Mesendoderm (in vitro differentiated cells): ENCODE measurements around the gene SASH1.

ENCODE experiments used
- DNase-seq: peaks from one replicate; pipeline ENCODE4 v3.0.0; 2013
- H2AK5ac ChIP-seq: 2 replicates; pipeline ENCODE4 v1.6.1; 2013; ENCODE audit warnings: low read length, inconsistent platforms
- H2BK120ac ChIP-seq: 2 replicates; pipeline ENCODE4 v1.6.1; 2013; ENCODE audit warnings: low read depth, mild to moderate bottlenecking, low read length, moderate library complexity, mixed read lengths
- H2BK15ac ChIP-seq: replicated peaks from 2 replicates; pipeline ENCODE4 v1.6.1; 2013; ENCODE audit warnings: low read depth, mild to moderate bottlenecking, moderate library complexity
- H2BK5ac ChIP-seq: 2 replicates; pipeline ENCODE4 v1.6.1; 2013; ENCODE audit warnings: low read length, inconsistent platforms
- H3K18ac ChIP-seq: 2 replicates; pipeline ENCODE4 v1.6.1; 2013; ENCODE audit warnings: mild to moderate bottlenecking, low read length, mixed read lengths
- H3K23ac ChIP-seq: one replicate; pipeline ENCODE4 v1.6.1; 2013; ENCODE audit warnings: low read length
- H3K27ac ChIP-seq: 2 replicates; pipeline ENCODE4 v1.5.1; 2013; ENCODE audit warnings: low read depth, mild to moderate bottlenecking, inconsistent platforms, low read length, moderate library complexity
- H3K27me3 ChIP-seq: 2 replicates; pipeline ENCODE4 v1.6.1; 2013; ENCODE audit warnings: low read length, control low read depth, mild to moderate bottlenecking, inconsistent platforms; ENCODE audit not compliant: insufficient read depth, poor library complexity
- H3K36me3 ChIP-seq: 2 replicates; pipeline ENCODE4 v1.6.1; 2013; ENCODE audit warnings: low read length, inconsistent platforms; ENCODE audit not compliant: control insufficient read depth, insufficient read depth
- H3K4ac ChIP-seq: one replicate; pipeline ENCODE4 v1.6.1; 2013; ENCODE audit warnings: low read depth, mild to moderate bottlenecking, low read length, moderate library complexity
- H3K4me1 ChIP-seq: 2 replicates; pipeline ENCODE4 v1.6.1; 2013; ENCODE audit warnings: low read depth, low read length, inconsistent platforms; ENCODE audit not compliant: control insufficient read depth
- H3K4me2 ChIP-seq: 2 replicates; pipeline ENCODE4 v1.6.1; 2013; ENCODE audit warnings: low read length
- H3K4me3 ChIP-seq: 2 replicates; pipeline ENCODE4 v1.5.1; 2013; ENCODE audit warnings: mild to moderate bottlenecking, low read length
- H3K56ac ChIP-seq: one replicate; pipeline ENCODE4 v1.6.1; 2013; ENCODE audit warnings: low read length
- H3K79me1 ChIP-seq: 2 replicates; pipeline ENCODE4 v1.6.1; 2013; ENCODE audit warnings: low read length, inconsistent platforms
- H3K79me2 ChIP-seq: 2 replicates; pipeline ENCODE4 v1.6.1; 2013; ENCODE audit warnings: mild to moderate bottlenecking, low read length; ENCODE audit not compliant: control insufficient read depth, insufficient read depth
- H3K9ac ChIP-seq: 2 replicates; pipeline ENCODE4 v1.6.1; 2013; ENCODE audit warnings: low read length, inconsistent platforms
- H4K5ac ChIP-seq: one replicate; pipeline ENCODE4 v1.6.1; 2013; ENCODE audit warnings: low read length
- H4K8ac ChIP-seq: one replicate; pipeline ENCODE4 v1.6.1; 2013; ENCODE audit warnings: low read depth, mild to moderate bottlenecking, control low read depth, low read length, moderate library complexity
- WGBS: extraction: QIAGEN DNeasy Blood & Tissue Kit; methylation state at CpG from one replicate; pipeline ENCODE4 v1.1.7; 2013; ENCODE audit warnings: low lambda C conversion rate, missing lambda C conversion rate; ENCODE audit not compliant: insufficient coverage; ENCODE audit errors: extremely low coverage; 5-methylcytosine and 5-hydroxymethylcytosine counted together

The SASH1 gene

GRCh38 chr6:148398678-148399077, 56.0 kb downstream of the SASH1 start:
- Histone ChIP-seq H3K79me1 (peaks cover 3% of the 10 kb centered on the region), H3K36me3 (no peaks in the 10 kb centered on the region), H3K27me3 (no peaks in the 10 kb centered on the region), H2BK120ac (no peak overlapping the region), H3K4me3 (no peak overlapping the region), H2AK5ac (no peak overlapping the region), H3K27ac (no peak overlapping the region), H3K23ac (no peak overlapping the region), H3K4me2 (no peak overlapping the region), H4K8ac (no peak overlapping the region), H3K79me2 (no peaks in the 10 kb centered on the region), H4K5ac (no peak overlapping the region), H2BK5ac (no peak overlapping the region), H2BK15ac (no peak overlapping the region), H3K18ac (no peak overlapping the region), H3K9ac (no peak overlapping the region), H3K56ac (no peak overlapping the region), H3K4me1 (no peaks in the 10 kb centered on the region), H3K4ac (no peak overlapping the region)
- WGBS, result no CpG with 5 or more reads among the region's 1 CpG
- no peak for DNase-seq

DNA sequence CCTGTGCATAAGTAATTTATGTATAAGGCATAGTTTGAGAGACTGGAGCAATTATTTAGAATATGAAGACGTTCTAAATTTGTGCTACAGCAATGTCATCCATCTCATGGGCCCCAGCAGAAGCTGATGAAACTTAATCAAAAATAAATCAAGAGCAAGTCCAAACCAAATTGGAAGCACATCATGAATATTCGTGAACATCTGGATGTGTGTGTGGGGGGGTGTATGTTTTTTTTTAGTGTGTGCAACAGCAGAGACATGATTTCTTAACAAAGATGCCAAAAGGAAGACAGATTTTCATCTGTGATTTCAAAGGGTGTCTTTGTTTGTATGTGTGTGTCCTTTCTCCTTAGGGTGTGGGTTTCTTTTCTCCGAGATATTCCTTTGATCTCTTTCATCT, 58.9 kb downstream of the SASH1 start:
- Histone ChIP-seq H3K79me2 (no peaks in the 10 kb centered on the region), H3K79me1 (peaks cover 3% of the 10 kb centered on the region)
- WGBS, result no CpG with 5 or more reads among the region's 3 CpGs

DNA sequence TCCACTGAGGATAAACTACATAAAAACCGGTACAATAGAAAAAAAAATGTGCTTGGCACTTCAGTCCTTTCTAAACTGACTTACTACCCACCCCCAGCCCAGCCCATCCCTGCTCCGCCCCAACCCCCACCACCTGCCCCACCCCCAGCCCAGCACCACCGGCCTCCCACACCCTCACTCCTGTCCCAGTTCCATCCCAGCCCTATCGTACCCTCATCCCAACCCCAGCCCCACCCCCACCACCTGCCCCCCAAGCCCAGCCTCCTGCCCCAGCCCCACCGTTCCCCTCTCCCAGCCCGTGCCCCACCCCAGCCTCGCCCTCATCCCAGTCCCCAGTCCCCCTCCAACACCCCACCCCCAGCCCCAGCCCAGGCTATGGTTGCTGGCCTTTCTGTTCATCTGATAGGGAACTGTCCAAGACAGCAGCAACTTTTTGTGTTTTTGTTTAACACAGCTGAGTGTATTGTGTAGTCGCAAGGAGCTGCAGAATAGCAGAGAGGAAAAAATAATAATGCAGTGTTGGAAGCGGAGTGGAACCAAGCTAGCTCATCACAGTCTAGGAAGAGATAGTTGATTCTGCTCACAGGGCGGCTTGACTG, 61.9 kb downstream of the SASH1 start:
- Histone ChIP-seq H3K56ac (peak overlapping the region; percentile 1), H3K27me3 (no peaks in the 10 kb centered on the region), H3K4ac (no peak overlapping the region), H3K4me3 (no peak overlapping the region), H3K36me3 (no peaks in the 10 kb centered on the region), H3K23ac (no peak overlapping the region), H3K79me2 (no peaks in the 10 kb centered on the region), H3K27ac (no peak overlapping the region), H3K9ac (no peak overlapping the region), H4K8ac (no peak overlapping the region), H3K4me2 (no peak overlapping the region), H2BK120ac (no peak overlapping the region), H3K4me1 (peaks cover 3% of the 10 kb centered on the region), H4K5ac (no peak overlapping the region), H3K79me1 (peaks cover 3% of the 10 kb centered on the region), H3K18ac (no peak overlapping the region), H2BK5ac (no peak overlapping the region), H2AK5ac (no peak overlapping the region), H2BK15ac (no peak overlapping the region)
- no CpG with 5 or more reads among the region's 10 CpGs for WGBS
- DNase-seq, result no peak

More for the DNA sequence above, 58.9 kb downstream of the SASH1 start:
- Histone ChIP-seq H4K5ac (no peak overlapping the region), H4K8ac (no peak overlapping the region), H3K27me3 (no peaks in the 10 kb centered on the region), H3K56ac (no peak overlapping the region), H2AK5ac (no peak overlapping the region), H3K4ac (no peak overlapping the region), H3K4me2 (no peak overlapping the region), H2BK15ac (no peak overlapping the region), H3K9ac (no peak overlapping the region), H2BK5ac (no peak overlapping the region), H3K36me3 (no peaks in the 10 kb centered on the region), H3K4me1 (peaks cover 3% of the 10 kb centered on the region), H3K18ac (no peak overlapping the region), H3K4me3 (no peak overlapping the region), H3K27ac (no peak overlapping the region), H3K23ac (no peak overlapping the region), H2BK120ac (no peak overlapping the region)
- DNase-seq, result no peak

- H3K9ac ChIP-seq, result no peak overlapping the region
- no peaks in the 10 kb centered on the region for H3K79me1 ChIP-seq
- H3K79me2 ChIP-seq, result no peaks in the 10 kb centered on the region
- H3K27me3 ChIP-seq, result no peaks in the 10 kb centered on the region
- no peak overlapping the region for H3K4me2 ChIP-seq
- no peak overlapping the region for H3K4me3 ChIP-seq
- WGBS, result no CpG with 5 or more reads among the region's 2 CpGs
- no peak overlapping the region for H3K18ac ChIP-seq
- H3K36me3 ChIP-seq, result no peaks in the 10 kb centered on the region
- H2AK5ac ChIP-seq, result no peak overlapping the region
- no peak overlapping the region for H3K27ac ChIP-seq
- no peak overlapping the region for H3K4ac ChIP-seq
- no peak for DNase-seq
- H3K4me1 ChIP-seq, result peaks cover 3% of the 10 kb centered on the region
- H2BK120ac ChIP-seq, result no peak overlapping the region
- H2BK5ac ChIP-seq, result no peak overlapping the region
- no peak overlapping the region for H3K56ac ChIP-seq
- no peak overlapping the region for H4K5ac ChIP-seq
- H4K8ac ChIP-seq, result no peak overlapping the region
- H3K23ac ChIP-seq, result no peak overlapping the region
- H2BK15ac ChIP-seq, result no peak overlapping the region
Observed at GRCh38 chr6:148405894-148406293, 63.3 kb downstream of the SASH1 start.

- no peak for DNase-seq
- H4K8ac ChIP-seq, result no peak overlapping the region
Observed at GRCh38 chr6:148406579-148407371, 64.1 kb downstream of the SASH1 start.

More at GRCh38 chr6:148406579-148407371, 64.1 kb downstream of the SASH1 start:
- H3K4me2 ChIP-seq, result no peak overlapping the region
- WGBS, result no CpG with 5 or more reads among the region's 6 CpGs
- no peaks in the 10 kb centered on the region for H3K36me3 ChIP-seq
- no peak overlapping the region for H2BK120ac ChIP-seq
- no peak overlapping the region for H3K4me3 ChIP-seq
- H3K27me3 ChIP-seq, result no peaks in the 10 kb centered on the region
- H3K79me1 ChIP-seq, result no peaks in the 10 kb centered on the region
- H2BK5ac ChIP-seq, result no peak overlapping the region
- H4K5ac ChIP-seq, result no peak overlapping the region
- H3K4ac ChIP-seq, result no peak overlapping the region
- no peak overlapping the region for H2AK5ac ChIP-seq
- H2BK15ac ChIP-seq, result no peak overlapping the region
- no peak overlapping the region for H3K27ac ChIP-seq
- peaks cover 3% of the 10 kb centered on the region for H3K4me1 ChIP-seq
- no peaks in the 10 kb centered on the region for H3K79me2 ChIP-seq
- no peak overlapping the region for H3K23ac ChIP-seq
- H3K56ac ChIP-seq, result no peak overlapping the region
- H3K9ac ChIP-seq, result no peak overlapping the region
- no peak overlapping the region for H3K18ac ChIP-seq
